A673 (cell line): ENCODE data around the gene SPATS2.

Source experiments
- CTCF ChIP-seq: fragments of 300-800, 200-600 bp; sonication (generic); conservative IDR thresholded peaks from 2 replicates; pipeline ENCODE4 v1.5.1; 2017; ENCODE audit warnings: low read depth, mild to moderate bottlenecking, antibody characterized with exemption, low read length, moderate library complexity, mixed read lengths
- EZH2 ChIP-seq: fragments of 200-600 bp; sonication (generic); IDR thresholded peaks from 2 replicates; pipeline ENCODE4 v1.6.1; 2017; ENCODE audit warnings: borderline replicate concordance, low read depth, mild to moderate bottlenecking, mixed read lengths, antibody characterized with exemption, low read length; ENCODE audit not compliant: poor library complexity, severe bottlenecking

GRCh38 chr12:49493900-49494299 lies 126.6 kb downstream of the SPATS2 start:
- no peak for TF ChIP-seq CTCF
- TF ChIP-seq EZH2, result no peak
